ENCODE measurements around the gene OR13C8.

DNA sequence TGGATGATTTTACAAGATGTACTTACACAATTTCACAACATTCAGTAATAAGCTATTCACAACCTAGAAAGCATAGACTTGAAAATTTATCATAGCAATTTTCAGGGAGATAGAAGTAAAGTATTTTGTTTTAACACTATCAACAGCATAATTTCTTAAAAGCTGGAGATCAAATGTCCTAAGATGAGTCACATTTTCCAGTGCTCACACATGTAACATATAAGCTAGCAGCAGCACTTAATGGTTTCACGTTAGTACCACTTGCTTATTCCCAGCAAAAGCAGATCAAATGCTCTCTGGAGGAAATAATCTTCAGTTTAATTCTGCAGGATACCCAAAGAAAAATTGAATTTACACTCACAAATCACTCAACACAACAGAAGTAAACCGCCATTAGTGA lies 6.5 kb downstream of the OR13C8 start:
- TF ChIP-seq, protein P1, sequence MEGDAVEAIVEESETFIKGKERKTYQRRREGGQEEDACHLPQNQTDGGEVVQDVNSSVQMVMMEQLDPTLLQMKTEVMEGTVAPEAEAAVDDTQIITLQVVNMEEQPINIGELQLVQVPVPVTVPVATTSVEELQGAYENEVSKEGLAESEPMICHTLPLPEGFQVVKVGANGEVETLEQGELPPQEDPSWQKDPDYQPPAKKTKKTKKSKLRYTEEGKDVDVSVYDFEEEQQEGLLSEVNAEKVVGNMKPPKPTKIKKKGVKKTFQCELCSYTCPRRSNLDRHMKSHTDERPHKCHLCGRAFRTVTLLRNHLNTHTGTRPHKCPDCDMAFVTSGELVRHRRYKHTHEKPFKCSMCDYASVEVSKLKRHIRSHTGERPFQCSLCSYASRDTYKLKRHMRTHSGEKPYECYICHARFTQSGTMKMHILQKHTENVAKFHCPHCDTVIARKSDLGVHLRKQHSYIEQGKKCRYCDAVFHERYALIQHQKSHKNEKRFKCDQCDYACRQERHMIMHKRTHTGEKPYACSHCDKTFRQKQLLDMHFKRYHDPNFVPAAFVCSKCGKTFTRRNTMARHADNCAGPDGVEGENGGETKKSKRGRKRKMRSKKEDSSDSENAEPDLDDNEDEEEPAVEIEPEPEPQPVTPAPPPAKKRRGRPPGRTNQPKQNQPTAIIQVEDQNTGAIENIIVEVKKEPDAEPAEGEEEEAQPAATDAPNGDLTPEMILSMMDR (IDR thresholded peaks at IDR 0.05), result no peak
- TF ChIP-seq EP300 (IDR thresholded peaks at IDR 0.05; ENCODE audit: borderline replicate concordance in 1 of 2, low read depth in 1 of 2, low read length in 1 of 2) (no peak), YY1 (IDR thresholded peaks at IDR 0.05; ENCODE audit: low read depth) (no peak), TAF1 (IDR thresholded peaks at IDR 0.05; ENCODE audit: borderline replicate concordance, low read depth, low read length) (no peak), EZH2phosphoT487 (IDR thresholded peaks at IDR 0.05; ENCODE audit: borderline replicate concordance, low read depth) (no peak), FOSL2 (IDR thresholded peaks at IDR 0.05; ENCODE audit: borderline replicate concordance, low read depth) (no peak), USF2 (IDR thresholded peaks at IDR 0.05; ENCODE audit: borderline replicate concordance, low read depth, low read length) (no peak), GABPA (IDR thresholded peaks at IDR 0.05; ENCODE audit: low read depth) (no peak), RFX5 (IDR thresholded peaks at IDR 0.05; ENCODE audit: low read length) (no peak), RAD21 (IDR thresholded peaks at IDR 0.05; ENCODE audit: low read length) (no peak), MXI1 (IDR thresholded peaks at IDR 0.05; ENCODE audit: low read depth, low read length) (no peak)
- TF ChIP-seq, protein P2, sequence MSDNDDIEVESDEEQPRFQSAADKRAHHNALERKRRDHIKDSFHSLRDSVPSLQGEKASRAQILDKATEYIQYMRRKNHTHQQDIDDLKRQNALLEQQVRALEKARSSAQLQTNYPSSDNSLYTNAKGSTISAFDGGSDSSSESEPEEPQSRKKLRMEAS (IDR thresholded peaks at IDR 0.05; ENCODE audit: low read depth), result no peak

Data from SK-N-SH (cell line).